HG03159 (cell line): ENCODE results near the gene UCP3.

Experiments used
- ATAC-seq: cut with Tn5 transposase; IDR thresholded peaks from one replicate; pipeline ENCODE4 v1.9.1; 2021; ENCODE audit warnings: mild to moderate bottlenecking, moderate library complexity; ENCODE audit not compliant: unreplicated experiment

UCP3 gene

DNA sequence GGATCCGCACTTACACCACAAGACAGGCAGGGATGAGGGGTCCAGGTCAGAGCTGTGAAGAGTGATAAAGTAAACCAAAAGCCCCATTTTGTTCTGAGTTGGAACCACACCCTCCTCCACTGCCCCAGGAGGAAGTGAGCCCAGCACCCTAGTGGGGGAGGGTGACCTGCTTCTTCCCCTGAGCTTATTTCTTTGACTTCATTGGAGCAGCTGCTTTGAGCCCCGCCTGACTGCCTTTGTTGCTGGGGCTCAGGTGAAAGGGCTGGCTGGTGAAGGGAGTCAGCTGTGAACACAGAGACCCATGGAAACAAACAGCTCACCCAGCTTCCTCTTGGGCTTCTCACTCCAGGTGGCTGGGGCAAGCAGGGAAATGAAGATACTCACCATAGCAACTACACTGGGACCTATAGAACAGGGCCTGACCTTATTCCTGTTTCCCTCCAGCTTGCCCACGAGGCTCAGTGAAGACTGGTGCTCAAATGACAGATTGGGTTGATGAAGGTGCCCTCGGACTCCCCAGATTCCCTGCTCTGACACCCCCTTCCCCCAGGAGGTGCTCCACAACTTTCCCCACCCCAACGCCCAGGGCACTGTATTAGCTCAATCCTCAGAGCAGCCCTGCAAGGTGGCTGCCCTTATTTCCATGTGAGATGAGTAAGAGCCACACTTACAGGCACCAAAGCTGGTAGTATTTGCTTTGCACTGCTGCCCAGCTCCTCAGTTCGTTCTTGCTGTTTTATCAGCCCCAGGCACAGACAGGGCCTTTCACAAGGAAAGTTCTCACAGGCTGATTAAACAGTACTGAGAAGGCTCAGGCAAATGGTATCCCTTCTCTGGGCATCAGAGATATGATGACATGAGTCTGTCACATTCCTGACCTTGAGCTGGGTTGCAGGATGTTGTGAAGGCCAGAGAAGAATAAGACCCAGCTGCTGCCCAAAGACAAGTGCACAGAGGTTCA, 28.6 kb downstream of the UCP3 start:
- peak; percentile 49 for ATAC-seq

DNA sequence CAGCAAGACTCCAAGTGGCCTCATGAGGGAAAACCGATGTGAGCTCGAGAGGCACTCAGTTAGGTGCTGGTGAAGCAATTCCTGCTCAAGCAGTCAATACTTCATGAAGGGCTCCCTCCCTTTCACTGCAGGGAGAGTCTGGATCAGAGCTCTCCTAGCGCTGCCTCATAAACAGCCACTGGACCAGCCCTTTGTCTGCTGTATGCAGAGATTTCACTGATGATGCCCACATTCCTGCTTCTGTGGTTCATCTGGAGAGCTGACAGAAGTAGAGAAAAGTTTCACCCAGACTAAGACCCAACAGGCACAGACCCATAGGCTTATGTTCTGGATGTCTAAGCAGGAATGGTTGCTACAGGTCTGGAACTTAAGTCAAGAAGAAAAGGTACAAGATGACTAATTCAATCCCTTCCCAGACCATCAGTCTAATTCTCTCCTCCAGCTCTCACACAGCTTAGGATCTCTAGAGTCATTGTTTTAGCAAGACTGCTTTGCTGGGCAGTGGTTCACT, 30.3 kb downstream of the UCP3 start:
- ATAC-seq: no peak

DNA sequence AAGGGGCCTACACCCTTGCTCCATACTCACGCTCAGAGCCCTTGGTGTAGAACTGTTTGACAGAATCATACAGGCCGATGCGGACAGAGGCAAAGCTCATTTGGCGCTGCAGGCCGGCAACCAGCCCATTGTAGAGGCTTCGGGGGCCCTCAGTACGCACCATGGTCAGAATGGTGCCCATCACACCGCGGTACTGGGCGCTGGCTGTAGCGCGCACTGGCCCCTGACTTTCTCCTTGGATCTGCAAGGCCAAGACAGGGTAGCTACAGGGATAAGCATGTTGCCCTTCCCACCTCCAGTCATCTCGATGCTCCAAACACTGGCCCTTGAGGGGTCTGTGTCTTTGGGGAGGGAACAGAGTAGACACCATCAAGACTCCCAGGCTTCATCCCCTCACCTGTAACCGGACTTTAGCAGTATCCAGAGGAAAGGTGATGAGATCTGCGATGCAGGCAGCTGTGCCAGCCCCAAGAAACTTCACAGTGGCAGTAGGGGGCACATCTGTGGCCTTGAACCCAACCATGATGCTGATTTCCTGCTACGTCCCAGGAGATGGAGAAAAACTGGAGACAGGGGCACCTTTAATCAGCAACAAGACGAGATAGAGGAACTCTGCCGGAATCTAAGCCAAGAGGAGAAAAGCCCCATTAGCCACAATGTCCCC, 30.9 kb downstream of the UCP3 start:
- ATAC-seq: no peak

DNA sequence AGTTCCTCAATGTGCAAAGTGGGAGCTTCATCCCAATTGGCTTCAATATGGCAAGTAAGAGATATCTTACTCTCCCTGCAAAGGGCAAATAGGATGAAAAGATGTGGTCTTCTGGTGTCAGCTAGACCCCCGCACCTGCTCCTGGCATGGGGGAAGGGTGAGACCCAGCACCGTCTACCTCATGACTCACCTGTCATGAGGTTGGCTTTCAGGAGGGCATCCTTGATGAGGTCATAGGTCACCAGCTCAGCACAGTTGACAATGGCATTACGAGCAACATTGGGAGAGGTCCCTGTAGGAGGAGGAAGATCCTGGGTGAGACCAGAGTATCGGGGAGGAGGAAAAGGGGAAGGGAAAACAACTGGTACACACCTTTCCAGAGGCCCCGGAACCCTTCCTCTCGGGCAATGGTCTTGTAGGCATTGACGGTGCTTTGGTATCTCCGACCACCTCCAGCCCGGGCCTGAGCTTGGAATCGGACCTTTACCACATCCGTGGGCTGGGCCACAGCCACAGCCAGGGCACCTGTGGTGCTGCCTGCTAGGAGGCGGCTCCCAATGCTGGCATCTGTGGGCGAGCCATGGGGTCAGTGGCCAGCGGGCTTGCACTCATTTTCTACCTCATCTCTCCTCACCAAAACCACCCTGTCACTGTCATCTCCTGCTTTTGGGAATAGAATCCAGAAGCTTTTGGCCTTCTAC, 32.3 kb downstream of the UCP3 start:
- ATAC-seq: no peak

DNA sequence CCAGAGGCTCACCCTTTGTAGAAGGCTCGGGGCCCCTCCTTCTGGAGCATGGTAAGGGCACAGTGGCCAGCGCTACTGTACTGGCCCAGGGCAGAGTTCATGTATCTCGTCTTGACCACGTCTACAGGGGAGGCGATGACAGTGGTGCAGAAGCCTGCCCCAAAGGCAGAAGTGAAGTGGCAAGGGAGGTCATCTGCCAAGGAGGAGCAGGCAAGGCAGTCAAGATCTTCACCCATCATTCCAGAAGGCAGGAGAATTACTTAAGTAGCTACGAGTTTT, 33.5 kb downstream of the UCP3 start:
- ATAC-seq: no peak

DNA sequence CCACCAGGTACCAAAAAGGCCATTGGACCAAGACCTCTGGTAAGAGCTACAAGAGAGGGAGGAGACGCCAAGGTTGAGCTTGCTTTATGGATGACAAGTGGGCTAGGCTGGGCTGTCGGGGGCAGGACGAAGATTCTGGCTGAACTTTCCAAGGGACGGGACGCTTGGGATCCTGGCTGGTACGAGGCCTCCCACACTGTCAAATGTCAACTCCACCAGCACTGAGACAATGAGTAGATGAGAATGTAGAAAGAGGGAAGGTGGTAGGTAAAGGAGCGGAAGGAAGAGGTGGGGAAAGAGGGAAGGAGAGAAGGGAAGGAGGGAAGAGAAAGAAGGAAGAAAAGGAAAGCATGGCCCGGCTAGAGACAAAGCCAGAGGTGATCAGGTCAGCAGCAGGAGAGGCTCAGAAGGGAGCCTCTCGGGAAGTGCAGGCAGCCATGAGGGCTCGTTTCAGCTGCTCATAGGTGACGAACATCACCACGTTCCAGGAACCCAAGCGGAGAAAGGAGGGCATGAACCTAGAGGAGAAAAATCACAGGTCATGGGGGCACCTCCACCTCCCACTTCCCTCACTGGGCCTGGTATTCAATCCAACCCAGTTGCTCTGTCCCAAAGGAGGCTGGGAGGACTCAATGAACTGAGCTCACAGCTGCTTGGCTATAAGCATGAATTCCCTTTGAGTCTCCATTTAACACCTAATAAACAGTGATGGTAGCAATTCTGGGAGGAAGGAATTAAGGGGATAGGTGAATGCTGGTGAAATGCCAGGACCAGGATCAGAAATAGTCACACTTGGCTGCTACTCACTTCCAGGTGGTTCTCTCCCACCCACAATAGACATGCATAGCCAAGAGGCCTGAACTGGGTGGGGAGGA, 34.0 kb downstream of the UCP3 start:
- no peak for ATAC-seq

DNA sequence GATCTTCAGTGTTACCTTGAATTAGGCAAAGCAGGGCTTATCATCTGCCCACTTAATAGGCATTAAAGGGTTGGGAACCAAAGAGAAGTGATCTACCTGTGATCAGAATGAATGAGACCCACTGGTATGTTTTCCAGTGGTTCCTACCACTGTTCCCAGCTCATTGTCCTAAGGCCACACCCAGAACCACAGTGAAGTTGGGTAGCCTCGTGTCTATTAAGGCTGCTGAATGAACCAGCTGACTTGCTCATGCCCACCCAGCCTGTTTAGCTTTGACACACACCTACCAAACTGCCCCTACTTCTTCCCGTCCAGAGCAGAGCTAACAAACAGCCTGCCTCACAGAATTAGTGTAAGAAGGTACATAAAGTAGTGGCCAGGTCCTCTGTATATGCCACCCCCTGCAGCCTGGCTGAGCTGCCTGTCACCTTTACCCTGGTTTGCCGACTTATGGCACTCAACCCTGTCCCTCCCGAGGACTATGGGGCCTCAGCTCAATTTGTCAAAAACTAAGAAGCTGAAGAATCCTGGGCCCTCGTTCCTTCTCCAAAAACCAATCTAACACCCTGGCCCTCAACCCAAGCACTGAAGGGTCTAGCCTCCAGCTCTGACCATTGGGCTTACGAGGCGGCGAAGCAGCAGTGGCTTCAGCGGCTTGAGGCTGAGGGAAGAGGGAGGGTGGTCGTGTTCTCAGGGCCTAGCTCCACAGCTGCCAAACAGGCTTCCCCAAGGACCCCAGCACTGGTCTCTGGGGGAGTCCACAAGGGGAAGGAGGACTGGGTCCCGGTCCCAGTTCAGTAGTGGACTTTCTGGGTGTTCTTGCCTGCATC, 36.0 kb downstream of the UCP3 start:
- ATAC-seq: no peak

DNA sequence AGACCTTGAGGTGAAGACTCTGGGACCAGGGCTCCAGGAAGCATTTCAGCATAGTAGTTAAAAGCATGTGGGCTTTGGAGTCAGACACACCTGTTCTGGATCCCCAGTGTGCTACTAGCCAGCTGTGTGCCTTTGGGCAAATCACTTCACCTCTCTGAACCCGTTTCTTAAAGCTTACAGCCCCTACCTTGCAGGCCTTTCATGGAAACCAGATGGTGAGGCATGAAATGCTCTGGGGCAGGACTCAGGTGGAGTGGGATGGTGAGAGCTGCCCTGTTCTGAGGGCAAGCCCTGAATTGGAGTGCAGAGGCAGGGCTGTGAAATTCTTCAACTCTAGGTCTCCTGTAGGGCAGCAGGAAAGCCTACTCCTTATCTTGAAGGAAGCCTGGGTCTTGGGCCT, 36.7 kb downstream of the UCP3 start:
- no peak for ATAC-seq

DNA sequence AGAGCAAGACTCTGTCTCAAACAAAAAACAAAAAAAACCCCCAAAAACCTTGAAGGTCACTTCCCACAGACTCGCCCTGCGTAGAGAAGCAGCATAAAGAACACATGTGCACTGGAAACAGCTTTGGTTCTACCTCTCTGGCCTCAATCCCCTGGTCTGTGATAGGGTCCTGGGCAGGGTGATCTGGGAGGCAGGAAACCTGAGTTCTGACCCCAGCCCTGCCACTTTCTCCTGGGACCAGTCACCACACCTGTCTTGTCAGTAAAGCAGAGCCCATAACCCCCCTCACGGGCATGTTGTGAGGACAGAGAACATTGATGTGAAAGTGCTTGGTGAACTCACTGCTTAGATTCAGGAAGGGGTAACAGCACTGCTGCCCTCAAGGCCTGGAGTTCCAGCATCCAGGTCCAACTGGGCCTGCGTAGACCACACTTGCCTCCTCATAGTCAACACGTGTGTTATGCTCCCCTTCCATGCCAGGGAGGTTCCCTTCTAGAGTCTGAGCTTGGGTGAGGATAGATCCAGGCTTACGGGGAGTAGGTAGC, 37.6 kb downstream of the UCP3 start:
- no peak for ATAC-seq

DNA sequence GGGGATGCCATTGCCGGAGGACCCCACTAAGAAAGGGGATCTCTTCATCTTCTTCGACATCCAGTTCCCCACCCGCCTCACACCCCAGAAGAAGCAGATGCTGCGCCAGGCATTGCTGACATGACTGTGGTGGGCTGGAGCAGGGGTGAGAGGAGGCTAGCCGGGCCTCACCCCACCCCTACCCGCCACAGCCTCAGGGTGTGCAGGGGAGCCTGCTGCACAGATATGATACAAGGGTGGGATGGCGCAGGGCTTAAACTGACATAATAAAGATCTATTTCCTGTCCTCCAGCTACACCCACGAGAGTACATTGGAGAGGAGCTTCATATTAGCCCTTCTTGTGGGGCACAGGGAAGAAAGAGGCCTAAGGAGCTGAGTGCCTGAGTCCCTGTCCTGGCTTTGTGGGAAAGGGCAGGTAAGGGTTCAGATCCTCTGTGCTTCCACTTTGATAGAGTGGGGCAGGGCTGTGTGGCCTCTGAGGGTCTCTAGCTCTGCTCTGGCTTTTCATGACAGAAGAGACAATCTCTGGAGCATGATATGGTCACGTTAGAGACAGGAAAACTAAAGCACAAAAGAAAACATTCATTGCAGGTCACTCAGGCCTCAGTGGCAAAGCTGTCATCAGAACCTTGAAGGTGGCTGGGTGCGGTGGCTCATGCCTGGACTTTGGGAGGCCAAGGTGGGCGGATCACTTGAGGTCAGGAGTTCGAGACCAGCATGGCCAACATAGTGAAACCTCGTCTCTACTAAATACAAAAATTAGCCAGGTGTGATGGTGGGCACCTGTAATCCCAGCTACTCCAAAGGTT, 38.7 kb downstream of the UCP3 start:
- no peak for ATAC-seq

DNA sequence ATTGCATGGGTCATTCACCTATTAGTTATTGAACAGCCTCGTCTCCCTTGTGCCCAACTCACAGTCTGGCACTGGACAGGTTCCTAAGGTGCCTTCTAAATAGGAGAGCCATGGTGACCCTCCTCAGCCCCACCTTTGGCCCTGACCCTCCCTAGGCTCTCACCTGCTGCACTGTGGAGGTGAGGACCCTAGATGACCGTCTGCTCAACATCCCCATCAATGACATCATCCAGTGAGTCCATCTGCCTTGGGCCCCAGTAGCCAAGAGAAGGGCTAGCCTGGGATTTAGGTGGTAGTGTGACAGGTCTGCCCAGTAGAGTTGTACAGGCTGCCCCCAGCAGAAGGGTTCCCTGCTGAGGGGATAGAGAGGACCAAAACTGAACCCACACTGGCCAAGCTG, 39.8 kb downstream of the UCP3 start:
- no peak for ATAC-seq

DNA sequence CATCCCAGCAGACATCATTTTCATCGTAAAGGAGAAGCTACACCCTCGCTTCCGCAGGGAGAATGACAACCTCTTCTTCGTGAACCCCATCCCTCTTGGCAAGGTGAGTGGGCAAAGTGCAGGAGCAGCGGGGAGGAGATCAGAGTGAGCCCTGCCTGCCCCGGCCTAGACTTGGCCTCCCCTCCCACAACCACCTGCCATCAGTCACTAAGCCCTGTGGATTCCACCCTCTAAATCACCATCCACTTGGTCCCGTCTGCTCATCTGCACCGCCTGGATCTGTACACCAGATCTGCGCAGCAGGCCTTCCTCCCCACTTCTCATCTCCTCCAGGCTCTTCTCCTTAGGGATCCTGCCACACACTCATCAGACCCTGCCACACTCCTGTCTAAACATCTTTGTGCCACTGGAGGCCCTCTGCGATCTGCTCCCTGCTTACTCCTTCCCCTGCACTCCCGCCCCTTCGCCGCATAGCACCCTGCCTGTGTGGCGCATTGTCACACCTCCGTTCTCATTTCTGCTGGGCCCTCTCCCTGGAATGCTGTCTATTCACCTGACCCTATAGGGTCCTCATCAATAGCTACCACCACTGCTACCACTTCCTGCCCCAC, 40.4 kb downstream of the UCP3 start:
- ATAC-seq: no peak

DNA sequence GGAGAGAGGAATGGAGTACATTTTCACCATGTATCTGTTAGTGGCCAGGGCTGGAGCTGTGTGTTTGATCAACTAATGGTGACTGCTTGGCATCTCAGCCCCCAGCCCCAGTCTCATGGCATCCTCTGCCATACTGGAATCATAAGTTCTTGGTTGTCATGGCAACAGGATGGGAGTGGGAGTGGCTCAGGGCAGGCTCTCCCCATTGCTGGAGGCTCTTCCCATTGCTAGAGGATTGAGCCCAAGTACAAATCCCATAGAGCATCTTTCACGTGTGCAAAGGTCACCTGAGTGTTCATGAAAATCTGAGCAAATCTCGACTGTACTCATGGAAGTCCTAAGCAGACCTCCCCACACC, 43.1 kb downstream of the UCP3 start:
- no peak for ATAC-seq

DNA sequence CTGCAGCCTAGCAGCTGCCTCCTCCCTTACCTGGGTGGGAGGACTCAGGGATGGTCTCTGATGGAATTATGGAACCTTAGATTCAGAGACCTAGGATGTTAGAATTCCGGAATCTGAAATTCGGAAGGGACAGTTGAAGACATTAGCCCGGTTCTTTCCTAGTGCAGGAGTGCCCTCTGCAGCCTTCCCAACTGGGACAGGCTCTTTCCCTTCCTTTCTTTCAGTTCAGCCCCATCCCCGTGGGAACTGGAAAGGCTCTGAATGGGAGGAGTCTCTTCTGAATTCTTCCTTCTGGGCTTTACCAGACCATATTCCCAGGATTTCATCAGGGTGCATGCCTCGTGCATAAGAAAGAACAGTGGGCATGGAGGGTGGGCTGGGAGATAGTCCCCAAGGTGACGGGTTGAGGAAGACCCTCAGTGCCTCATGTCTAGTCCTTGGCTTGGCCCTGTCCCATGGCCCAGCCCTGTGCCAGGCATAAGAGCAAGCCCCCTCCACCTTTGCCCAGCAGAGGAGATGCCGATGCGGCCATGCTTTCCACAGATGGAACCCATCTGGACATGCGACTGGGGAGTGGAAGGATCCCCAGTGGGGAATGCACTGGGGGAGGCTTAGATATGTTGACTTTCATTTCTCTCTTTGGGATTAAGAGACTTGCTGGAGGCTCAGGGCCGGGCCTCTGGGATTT, 43.7 kb downstream of the UCP3 start:
- no peak for ATAC-seq

DNA sequence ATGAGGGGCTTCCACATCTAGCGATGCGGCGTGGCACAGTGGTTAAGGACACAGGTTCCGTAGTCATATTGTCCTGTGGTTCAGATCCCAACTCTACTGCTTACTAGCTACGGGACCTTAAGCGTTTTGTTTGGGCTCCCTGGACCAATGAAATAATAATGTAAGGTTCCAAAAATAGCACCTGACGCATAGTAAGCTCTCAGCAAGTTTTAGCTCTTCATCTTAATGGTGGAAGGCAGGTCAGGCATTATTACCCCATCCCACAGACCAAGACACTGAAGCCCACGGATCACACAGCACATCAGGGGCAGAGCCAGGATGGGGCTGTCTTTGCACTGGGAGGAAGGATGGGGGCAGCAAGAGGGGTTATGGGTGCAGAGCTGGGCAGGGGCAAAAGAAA, 45.0 kb downstream of the UCP3 start:
- no peak for ATAC-seq

DNA sequence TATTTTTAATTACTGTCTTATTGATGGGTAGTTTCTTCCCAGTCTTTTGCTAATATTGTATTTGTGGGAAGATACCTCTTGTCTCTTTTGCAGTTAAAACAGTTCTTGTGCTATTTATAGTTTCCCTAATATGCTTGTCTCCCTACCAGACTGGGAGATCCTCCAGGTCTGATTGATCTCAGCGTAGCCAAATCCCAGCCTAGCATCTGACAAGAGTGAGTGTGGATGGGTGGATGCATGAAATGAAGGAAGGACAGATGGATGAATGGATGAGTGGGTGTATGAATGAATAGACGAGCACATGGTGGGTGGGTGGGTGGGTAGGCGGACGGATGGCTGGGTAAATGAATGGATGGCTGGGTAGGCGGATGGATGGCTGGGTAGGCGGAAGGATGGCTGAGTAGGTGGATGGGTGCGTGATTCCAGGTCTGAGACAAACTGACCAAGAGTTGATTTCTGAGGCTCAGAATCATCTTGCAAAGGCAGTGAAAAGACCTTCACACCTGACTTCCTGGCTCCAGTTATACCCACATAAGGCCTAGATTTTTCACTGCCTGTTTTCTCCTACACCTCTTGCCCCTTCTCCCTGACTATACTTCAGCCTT, 46.7 kb downstream of the UCP3 start:
- no peak for ATAC-seq

DNA sequence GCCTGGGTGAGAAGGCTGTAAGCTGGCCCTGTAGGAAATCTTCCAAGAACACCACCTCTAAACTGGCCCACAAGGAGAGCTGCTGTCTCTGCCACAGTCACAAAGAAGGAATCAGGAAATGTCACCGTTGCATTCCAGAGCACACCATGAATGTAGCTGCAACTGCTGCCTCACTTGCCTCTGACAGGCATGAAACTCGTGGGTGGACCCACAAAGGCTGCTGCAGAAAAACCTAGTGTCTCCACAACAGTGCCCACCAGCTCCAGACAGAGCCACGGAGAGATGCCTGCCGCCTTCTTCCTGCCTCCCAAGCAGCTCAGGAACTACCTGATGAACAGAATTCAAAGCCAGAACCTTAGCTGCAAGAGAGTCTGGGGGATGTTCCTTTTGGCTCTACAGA, 47.6 kb downstream of the UCP3 start:
- no peak for ATAC-seq
